HL-60 (cell line): Measurements from ENCODE around the gene ZNF585A.

Experiments
- DNase-seq, 2 experiments: peaks; one replicate each; pipeline ENCODE4 v3.0.0-alpha.2; 2010 to 2020; ENCODE audit warnings: low read depth in 1 of 2, low spot score in 1 of 2
- H3K27ac ChIP-seq: fragments of 250-450 bp; sonication (Bioruptor Pico); replicated peaks from 2 replicates; pipeline ENCODE4 v1.5.1; 2020; ENCODE audit warnings: mild to moderate bottlenecking, moderate library complexity
- H3K27me3 ChIP-seq: fragments of 250-450 bp; sonication (Bioruptor Pico); 2 replicates; pipeline ENCODE4 v1.5.1; 2021; ENCODE audit warnings: mild to moderate bottlenecking, moderate library complexity; ENCODE audit not compliant: insufficient read depth, poor library complexity, severe bottlenecking
- H3K4me3 ChIP-seq: replicated peaks from 2 replicates; pipeline ENCODE4 v1.5.1; 2011; ENCODE audit warnings: mild to moderate bottlenecking, control low read depth, low read length; ENCODE audit not compliant: insufficient read depth
- CTCF ChIP-seq: IDR thresholded peaks from one replicate; pipeline ENCODE4 v1.5.1; 2011; ENCODE audit warnings: low read length, control low read depth, inconsistent platforms; ENCODE audit not compliant: insufficient read depth
- GABPA ChIP-seq: IDR thresholded peaks from 2 replicates; pipeline ENCODE4 v1.6.1; 2012; ENCODE audit warnings: low read depth
- POLR2AphosphoS5 ChIP-seq: IDR thresholded peaks from 2 replicates; pipeline ENCODE4 v1.6.1; 2012; ENCODE audit warnings: low read depth
- REST ChIP-seq: IDR thresholded peaks from 2 replicates; pipeline ENCODE4 v1.6.1; 2012; ENCODE audit warnings: low read depth; ENCODE audit not compliant: insufficient replicate concordance
- SPI1 ChIP-seq: IDR thresholded peaks from 2 replicates; pipeline ENCODE4 v1.6.1; 2012; ENCODE audit warnings: low read depth, mild to moderate bottlenecking, borderline replicate concordance

The ZNF585A gene

DNA sequence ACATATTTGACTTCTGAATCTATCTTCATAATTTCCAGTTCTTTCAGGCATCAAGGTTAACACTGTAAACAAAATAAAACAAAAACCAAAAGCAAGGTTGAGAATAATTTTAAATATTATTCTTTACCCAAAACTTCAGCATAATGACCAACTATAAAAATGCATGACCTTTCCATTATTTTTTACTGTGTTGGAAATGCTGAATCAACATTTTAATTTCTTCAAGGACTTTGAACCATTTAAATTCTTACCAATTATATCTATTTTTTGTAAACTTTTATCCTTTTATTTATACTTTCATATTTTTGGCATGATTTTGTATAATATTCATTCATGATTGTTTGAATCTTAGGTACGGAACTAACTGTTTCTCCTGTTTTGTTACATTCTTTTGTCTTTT lies 6.9 kb downstream of the ZNF585A start:
- DNase-seq = no peak

DNA sequence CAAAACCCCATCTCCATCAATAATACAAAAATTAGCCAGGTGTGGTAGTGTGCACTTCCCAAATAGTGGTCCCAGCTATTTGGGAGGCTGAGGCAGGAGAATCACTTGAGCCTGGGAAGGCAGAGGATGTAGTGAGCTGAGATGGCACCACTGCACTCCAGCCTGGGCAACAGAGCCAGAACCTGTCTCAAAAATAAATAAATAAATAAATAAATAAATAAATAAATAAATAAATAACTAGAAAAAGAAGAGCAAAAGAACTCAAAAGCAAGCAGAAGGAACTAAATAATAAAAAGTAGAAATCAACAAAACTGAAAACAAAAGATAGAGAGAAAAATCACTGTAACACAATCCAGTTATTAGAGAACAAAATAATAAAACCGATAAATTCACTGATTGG lies 12.3 kb downstream of the ZNF585A start:
- no peak overlapping the region for H3K4me3 ChIP-seq
- no peaks in the 10 kb centered on the region for H3K27me3 ChIP-seq
- no peak for TF ChIP-seq SPI1
- no peak for TF ChIP-seq GABPA
- no peak for TF ChIP-seq CTCF
- no peak for TF ChIP-seq REST
- TF ChIP-seq POLR2AphosphoS5 = no peak
- H3K27ac ChIP-seq = no peak overlapping the region
- DNase-seq = no peak

More for the DNA sequence above, 6.9 kb downstream of the ZNF585A start:
- H3K27ac ChIP-seq = no peak overlapping the region
- no peak overlapping the region for H3K4me3 ChIP-seq
- TF ChIP-seq POLR2AphosphoS5 (no peak), CTCF (no peak), GABPA (no peak), REST (no peak), SPI1 (no peak)
- H3K27me3 ChIP-seq = no peaks in the 10 kb centered on the region

DNA sequence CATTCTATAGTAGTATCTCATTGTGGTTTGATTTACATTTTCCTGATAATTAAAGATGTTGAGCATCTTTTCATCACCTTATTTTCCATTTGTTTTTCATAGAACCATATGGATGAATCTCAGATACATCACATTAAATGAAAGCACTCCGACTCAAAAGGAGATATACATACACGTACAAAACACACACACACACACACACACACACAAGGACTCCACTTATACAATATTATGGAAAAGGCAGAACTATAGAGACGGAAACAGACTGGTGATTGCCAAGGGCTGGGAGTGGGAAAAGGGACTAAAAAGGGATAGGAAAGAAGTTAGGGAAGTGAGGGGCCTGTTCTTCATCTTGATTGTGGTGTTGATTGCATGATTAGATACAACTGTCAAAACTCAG lies 24.3 kb downstream of the ZNF585A start:
- TF ChIP-seq REST (no peak), SPI1 (no peak), POLR2AphosphoS5 (no peak), CTCF (no peak), GABPA (no peak)
- no peak for DNase-seq
- H3K4me3 ChIP-seq = no peak overlapping the region
- no peak overlapping the region for H3K27ac ChIP-seq
- H3K27me3 ChIP-seq = no peaks in the 10 kb centered on the region
